ENCODE measurements around the gene DLGAP1.

DNA sequence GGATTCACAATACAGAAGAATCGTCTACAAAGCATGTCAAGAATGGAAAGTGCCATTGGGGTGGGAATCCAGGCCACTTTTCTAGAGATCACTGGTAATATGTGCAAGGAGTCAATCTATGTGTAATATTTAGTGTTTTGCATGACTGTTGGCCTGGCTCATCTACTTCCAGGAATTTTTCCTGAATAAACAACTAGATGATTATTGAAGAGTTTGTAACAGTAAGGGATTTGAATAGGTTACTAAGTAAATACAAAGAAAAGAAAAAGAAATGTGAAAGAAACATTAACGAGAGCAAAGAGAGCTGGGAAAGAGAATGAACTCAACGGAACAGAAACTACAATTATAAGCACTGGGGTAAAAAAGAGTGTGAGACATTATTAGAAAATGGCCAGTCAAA is 599.1 kb downstream of the DLGAP1 start:
- TF ChIP-seq SNAI2 (CRISPR knock-in tag; IDR thresholded peaks at IDR 0.05) (no peak), RARB (CRISPR knock-in tag; IDR thresholded peaks at IDR 0.05) (no peak), TOX (CRISPR knock-in tag; IDR thresholded peaks at IDR 0.05; ENCODE audit: borderline replicate concordance) (no peak), ARNTL (CRISPR knock-in tag; IDR thresholded peaks at IDR 0.05; ENCODE audit: borderline replicate concordance, low read depth) (no peak), BACH2 (CRISPR knock-in tag; IDR thresholded peaks at IDR 0.05; ENCODE audit: borderline replicate concordance) (no peak), PPARA (CRISPR knock-in tag; IDR thresholded peaks at IDR 0.05; ENCODE audit: borderline replicate concordance) (no peak), ZFP3 (CRISPR knock-in tag; IDR thresholded peaks at IDR 0.05) (no peak), ZFP30 (CRISPR knock-in tag; IDR thresholded peaks at IDR 0.05) (no peak), CSDC2 (CRISPR knock-in tag; IDR thresholded peaks at IDR 0.05) (no peak), ZC3H10 (CRISPR knock-in tag; IDR thresholded peaks at IDR 0.05) (no peak), ZNF565 (CRISPR knock-in tag; conservative IDR thresholded peaks at IDR 0.05; ENCODE audit: low read depth) (no peak)
- TF ChIP-seq, protein P1, sequence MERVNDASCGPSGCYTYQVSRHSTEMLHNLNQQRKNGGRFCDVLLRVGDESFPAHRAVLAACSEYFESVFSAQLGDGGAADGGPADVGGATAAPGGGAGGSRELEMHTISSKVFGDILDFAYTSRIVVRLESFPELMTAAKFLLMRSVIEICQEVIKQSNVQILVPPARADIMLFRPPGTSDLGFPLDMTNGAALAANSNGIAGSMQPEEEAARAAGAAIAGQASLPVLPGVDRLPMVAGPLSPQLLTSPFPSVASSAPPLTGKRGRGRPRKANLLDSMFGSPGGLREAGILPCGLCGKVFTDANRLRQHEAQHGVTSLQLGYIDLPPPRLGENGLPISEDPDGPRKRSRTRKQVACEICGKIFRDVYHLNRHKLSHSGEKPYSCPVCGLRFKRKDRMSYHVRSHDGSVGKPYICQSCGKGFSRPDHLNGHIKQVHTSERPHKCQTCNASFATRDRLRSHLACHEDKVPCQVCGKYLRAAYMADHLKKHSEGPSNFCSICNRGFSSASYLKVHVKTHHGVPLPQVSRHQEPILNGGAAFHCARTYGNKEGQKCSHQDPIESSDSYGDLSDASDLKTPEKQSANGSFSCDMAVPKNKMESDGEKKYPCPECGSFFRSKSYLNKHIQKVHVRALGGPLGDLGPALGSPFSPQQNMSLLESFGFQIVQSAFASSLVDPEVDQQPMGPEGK (CRISPR knock-in tag; IDR thresholded peaks at IDR 0.05; ENCODE audit: borderline replicate concordance), result no peak
- TF ChIP-seq, protein P2, sequence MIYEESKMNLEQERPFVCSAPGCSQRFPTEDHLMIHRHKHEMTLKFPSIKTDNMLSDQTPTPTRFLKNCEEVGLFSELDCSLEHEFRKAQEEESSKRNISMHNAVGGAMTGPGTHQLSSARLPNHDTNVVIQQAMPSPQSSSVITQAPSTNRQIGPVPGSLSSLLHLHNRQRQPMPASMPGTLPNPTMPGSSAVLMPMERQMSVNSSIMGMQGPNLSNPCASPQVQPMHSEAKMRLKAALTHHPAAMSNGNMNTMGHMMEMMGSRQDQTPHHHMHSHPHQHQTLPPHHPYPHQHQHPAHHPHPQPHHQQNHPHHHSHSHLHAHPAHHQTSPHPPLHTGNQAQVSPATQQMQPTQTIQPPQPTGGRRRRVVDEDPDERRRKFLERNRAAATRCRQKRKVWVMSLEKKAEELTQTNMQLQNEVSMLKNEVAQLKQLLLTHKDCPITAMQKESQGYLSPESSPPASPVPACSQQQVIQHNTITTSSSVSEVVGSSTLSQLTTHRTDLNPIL (CRISPR knock-in tag; IDR thresholded peaks at IDR 0.05; ENCODE audit: low read depth), result no peak

All from SK-N-SH treated with all-trans-retinoic acid at 6 μM for 48 hours (cell line).